ENCODE measurements around the gene ACSL3.
"Not testable (repeated sequence)": the region's sequence is repeated elsewhere in the genome, so short reads cannot be mapped to it uniquely, and the experiment has no call there.

Gene ACSL3

GRCh38 chr2:222982909-222983265 is 122.1 kb downstream of the ACSL3 start:
- Histone ChIP-seq H3K9me3 (ENCODE audit: control insufficient read depth in 1 of 2, low read length in 2 of 2) (no peaks in the 10 kb centered on the region), H3K9ac (ENCODE audit: low read depth in 1 of 2, low read length in 2 of 2) (no peak overlapping the region), H3K27ac (ENCODE audit: low read depth, low read length) (no peak overlapping the region), H3K36me3 (ENCODE audit: control insufficient read depth in 1 of 2, insufficient read depth in 2 of 2, low read length in 2 of 2) (no peaks in the 10 kb centered on the region), H3K4me1 (ENCODE audit: control insufficient read depth in 1 of 2, insufficient read depth in 2 of 2, low read length in 2 of 2) (no peaks in the 10 kb centered on the region), H3K27me3 (ENCODE audit: control insufficient read depth in 1 of 2, insufficient read depth in 2 of 2, low read length in 2 of 2) (peaks cover 0 to 2% of the 10 kb centered on the region in 2 donors), H3K4me3 (ENCODE audit: low read depth in 1 of 2, low read length in 2 of 2) (no peak overlapping the region)

DNA sequence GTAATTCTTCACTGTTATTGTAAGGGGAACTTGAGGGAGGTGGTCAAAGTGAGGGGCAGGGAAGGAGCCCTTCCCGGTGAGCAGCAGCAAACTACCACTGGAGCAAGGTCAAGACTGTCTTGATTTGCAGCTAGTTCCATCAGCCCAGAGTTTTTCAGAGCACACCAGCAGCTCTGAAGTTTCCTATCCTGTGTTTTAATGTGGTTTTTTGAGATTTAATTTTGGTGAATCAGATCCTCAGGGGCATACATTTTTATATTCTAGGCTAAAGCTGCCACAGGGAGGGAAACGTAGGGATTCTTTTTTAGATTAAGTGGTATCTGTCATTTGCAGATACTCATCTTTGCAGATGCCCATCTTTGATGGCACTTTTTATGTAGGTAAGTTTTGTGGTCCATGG is 124.1 kb downstream of the ACSL3 start:
- H3K27me3 ChIP-seq (ENCODE audit: control insufficient read depth in 1 of 2, insufficient read depth in 2 of 2, low read length in 2 of 2), result peaks cover 0 to 2% of the 10 kb centered on the region in 2 donors
- H3K27ac ChIP-seq (ENCODE audit: low read depth, low read length), result no peak overlapping the region
- H3K4me3 ChIP-seq (ENCODE audit: low read depth in 1 of 2, low read length in 2 of 2), result no peak overlapping the region
- no peaks in the 10 kb centered on the region for H3K9me3 ChIP-seq (ENCODE audit: control insufficient read depth in 1 of 2, low read length in 2 of 2)
- H3K4me1 ChIP-seq (ENCODE audit: control insufficient read depth in 1 of 2, insufficient read depth in 2 of 2, low read length in 2 of 2), result no peaks in the 10 kb centered on the region
- no peak overlapping the region for H3K9ac ChIP-seq (ENCODE audit: low read depth in 1 of 2, low read length in 2 of 2)
- H3K36me3 ChIP-seq (ENCODE audit: control insufficient read depth in 1 of 2, insufficient read depth in 2 of 2, low read length in 2 of 2), result no peaks in the 10 kb centered on the region

GRCh38 chr2:222989431-222989830 is 128.6 kb downstream of the ACSL3 start:
- Histone ChIP-seq H3K27ac (ENCODE audit: low read depth, low read length) (no peak overlapping the region), H3K9me3 (ENCODE audit: control insufficient read depth in 1 of 2, low read length in 2 of 2) (no peaks in the 10 kb centered on the region), H3K36me3 (ENCODE audit: control insufficient read depth in 1 of 2, insufficient read depth in 2 of 2, low read length in 2 of 2) (no peaks in the 10 kb centered on the region), H3K4me1 (ENCODE audit: control insufficient read depth in 1 of 2, insufficient read depth in 2 of 2, low read length in 2 of 2) (peaks cover 2 to 10% of the 10 kb centered on the region in 2 donors), H3K4me3 (ENCODE audit: low read depth in 1 of 2, low read length in 2 of 2) (no peak overlapping the region), H3K9ac (ENCODE audit: low read depth in 1 of 2, low read length in 2 of 2) (no peak overlapping the region), H3K27me3 (ENCODE audit: control insufficient read depth in 1 of 2, insufficient read depth in 2 of 2, low read length in 2 of 2) (no peaks in the 10 kb centered on the region)

DNA sequence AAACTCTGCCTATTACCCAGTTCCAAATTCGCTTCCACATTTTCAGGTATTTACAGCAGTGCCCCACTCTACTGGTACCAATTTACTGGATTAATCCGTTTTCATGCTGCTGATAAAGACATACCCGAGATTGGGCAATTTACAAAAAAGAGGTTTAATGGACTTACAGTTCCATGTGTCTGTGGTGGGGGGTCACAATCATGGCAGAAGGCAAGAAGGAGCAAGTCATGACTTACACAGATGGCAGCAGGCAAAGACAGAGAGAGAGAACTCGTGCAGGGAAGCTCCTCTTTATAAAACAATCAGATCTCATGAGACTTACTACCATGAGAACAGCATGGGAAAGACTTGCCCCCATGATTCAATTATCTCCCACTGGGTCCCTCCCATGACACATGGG is 129.4 kb downstream of the ACSL3 start:
- not testable (repeated sequence) for H3K9ac ChIP-seq (ENCODE audit: low read depth in 1 of 2, low read length in 2 of 2); H3K27ac ChIP-seq (ENCODE audit: low read depth, low read length); H3K4me3 ChIP-seq (ENCODE audit: low read depth in 1 of 2, low read length in 2 of 2); H3K4me1 ChIP-seq (ENCODE audit: control insufficient read depth in 1 of 2, insufficient read depth in 2 of 2, low read length in 2 of 2); H3K9me3 ChIP-seq (ENCODE audit: control insufficient read depth in 1 of 2, low read length in 2 of 2); H3K27me3 ChIP-seq (ENCODE audit: control insufficient read depth in 1 of 2, insufficient read depth in 2 of 2, low read length in 2 of 2); H3K36me3 ChIP-seq (ENCODE audit: control insufficient read depth in 1 of 2, insufficient read depth in 2 of 2, low read length in 2 of 2)

DNA sequence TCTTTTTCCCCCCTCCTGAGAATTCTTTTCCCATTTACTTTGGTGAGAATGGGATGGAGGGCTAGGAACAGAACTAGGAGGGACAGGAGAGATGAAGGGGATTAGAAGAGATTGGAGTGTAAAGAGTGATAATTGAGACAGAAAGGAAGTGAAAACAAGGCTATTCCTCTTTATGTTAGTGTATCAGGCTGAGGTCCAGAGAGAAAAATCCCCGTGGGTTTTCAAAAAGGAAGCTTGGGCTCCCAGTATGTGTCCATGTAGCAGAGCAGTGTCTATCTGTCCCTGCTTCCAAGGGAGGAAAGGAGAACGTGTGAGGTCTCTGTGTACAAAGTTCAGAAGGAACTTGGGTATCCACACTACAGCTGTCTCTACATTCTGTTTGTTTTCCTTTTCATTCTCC is 131.3 kb downstream of the ACSL3 start:
- Histone ChIP-seq H3K4me3 (ENCODE audit: low read depth in 1 of 2, low read length in 2 of 2) (no peak overlapping the region), H3K27ac (ENCODE audit: low read depth, low read length) (no peak overlapping the region), H3K9me3 (ENCODE audit: control insufficient read depth in 1 of 2, low read length in 2 of 2) (no peaks in the 10 kb centered on the region), H3K36me3 (ENCODE audit: control insufficient read depth in 1 of 2, insufficient read depth in 2 of 2, low read length in 2 of 2) (no peaks in the 10 kb centered on the region), H3K27me3 (ENCODE audit: control insufficient read depth in 1 of 2, insufficient read depth in 2 of 2, low read length in 2 of 2) (no peaks in the 10 kb centered on the region), H3K4me1 (ENCODE audit: control insufficient read depth in 1 of 2, insufficient read depth in 2 of 2, low read length in 2 of 2) (peaks cover 2 to 10% of the 10 kb centered on the region in 2 donors), H3K9ac (ENCODE audit: low read depth in 1 of 2, low read length in 2 of 2) (no peak overlapping the region)
